Measurements from ENCODE around the gene ARHGEF39. TPM values are rescaled to one million over a fixed set of nuclear protein-coding genes. Genes with fewer than 3 reads are reported as not detected.

ARHGEF39 gene
- total RNA-seq, 1 experiment from 2014 or later: 31.4 TPM

DNA sequence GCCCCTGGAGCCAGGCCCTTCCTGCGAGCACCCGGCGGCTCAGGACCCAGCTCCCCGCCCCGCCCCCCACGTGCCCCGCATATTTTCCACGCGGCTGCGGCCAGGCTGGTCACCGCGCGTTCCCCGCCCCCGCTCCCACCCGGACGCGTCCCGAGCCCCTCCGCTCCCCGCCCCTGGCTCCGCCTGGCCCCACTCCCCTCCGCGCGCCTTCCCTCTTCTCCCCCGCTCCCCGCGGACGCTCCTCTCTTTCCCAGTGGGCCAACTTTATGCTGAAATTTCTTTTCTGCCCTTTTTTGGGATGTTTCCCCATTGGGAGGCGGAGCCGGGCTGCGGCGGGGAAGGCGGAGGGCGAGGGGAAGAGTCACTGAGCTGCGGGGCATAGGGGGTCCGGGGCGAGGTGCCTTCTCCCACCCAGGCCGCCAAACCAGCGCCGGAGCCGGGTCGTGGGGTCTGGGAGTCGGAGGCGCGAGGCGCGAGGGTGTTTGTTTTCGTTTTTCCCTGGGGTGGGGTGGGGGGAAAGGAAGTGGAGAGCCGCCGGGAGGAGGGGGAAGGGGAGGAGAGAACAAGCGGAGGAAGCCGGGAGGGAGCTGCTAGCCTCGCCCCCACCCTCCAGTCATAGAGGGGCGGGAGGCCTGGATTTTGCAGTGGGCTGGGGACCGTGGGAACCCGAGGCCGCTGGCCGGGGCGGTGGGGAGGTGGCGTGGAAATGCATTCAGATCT is 25.8 kb upstream of the ARHGEF39 start:
- peak; percentile 66 to 68 for DNase-seq
- peaks cover 8% of the 10 kb centered on the region for H3K4me1 Mint-ChIP-seq (ENCODE audit: low read depth, unreplicated experiment)
- POLR2A ChIA-PET: interaction anchor here (0.6 to 2.0 kb wide), 9 partner anchors 11 to 38 kb away, joined by 3 to 6 read pairs (median 5); partner anchors contain the start of genes ARHGEF39, CCDC107 and RMRP
- peaks cover 14% of the 10 kb centered on the region for H3K36me3 Mint-ChIP-seq (ENCODE audit: insufficient read depth, unreplicated experiment)
- Histone ChIP-seq H3K9me3 (no peaks in the 10 kb centered on the region), H3K4me3 (ENCODE audit: low read depth, low read length) (peak overlapping the region; percentile 60), H3K4me1 (peaks cover 27% of the 10 kb centered on the region), H3K27me3 (replicated peaks; ENCODE audit: control insufficient read depth, insufficient read depth, low read length) (no peaks in the 10 kb centered on the region), H3K36me3 (ENCODE audit: control insufficient read depth, insufficient read depth, low read length) (no peaks in the 10 kb centered on the region)
- peak overlapping the region; percentile 95 for H3K27ac Mint-ChIP-seq (ENCODE audit: unreplicated experiment)
- H3K9me3 Mint-ChIP-seq (ENCODE audit: unreplicated experiment): no peaks in the 10 kb centered on the region
- H3K4me3 Mint-ChIP-seq (ENCODE audit: unreplicated experiment): peak overlapping the region; percentile 80
- TF ChIP-seq, protein P1, sequence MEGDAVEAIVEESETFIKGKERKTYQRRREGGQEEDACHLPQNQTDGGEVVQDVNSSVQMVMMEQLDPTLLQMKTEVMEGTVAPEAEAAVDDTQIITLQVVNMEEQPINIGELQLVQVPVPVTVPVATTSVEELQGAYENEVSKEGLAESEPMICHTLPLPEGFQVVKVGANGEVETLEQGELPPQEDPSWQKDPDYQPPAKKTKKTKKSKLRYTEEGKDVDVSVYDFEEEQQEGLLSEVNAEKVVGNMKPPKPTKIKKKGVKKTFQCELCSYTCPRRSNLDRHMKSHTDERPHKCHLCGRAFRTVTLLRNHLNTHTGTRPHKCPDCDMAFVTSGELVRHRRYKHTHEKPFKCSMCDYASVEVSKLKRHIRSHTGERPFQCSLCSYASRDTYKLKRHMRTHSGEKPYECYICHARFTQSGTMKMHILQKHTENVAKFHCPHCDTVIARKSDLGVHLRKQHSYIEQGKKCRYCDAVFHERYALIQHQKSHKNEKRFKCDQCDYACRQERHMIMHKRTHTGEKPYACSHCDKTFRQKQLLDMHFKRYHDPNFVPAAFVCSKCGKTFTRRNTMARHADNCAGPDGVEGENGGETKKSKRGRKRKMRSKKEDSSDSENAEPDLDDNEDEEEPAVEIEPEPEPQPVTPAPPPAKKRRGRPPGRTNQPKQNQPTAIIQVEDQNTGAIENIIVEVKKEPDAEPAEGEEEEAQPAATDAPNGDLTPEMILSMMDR (IDR thresholded peaks at IDR 0.05; ENCODE audit: insufficient read depth in 1 of 2, low read depth in 1 of 2, low read length in 1 of 2, severe bottlenecking in 1 of 2, unreplicated experiment in 1 of 2): no peak
- intact Hi-C loops (cut with micrococcal nuclease; ENCODE audit: unreplicated experiment): loop anchor here (1.0 to 5.0 kb wide), 2 partner anchors 21 to 33 kb away; partner anchors contain the start of genes CCDC107 and RMRP
- H3K27me3 Mint-ChIP-seq (ENCODE audit: insufficient read depth, unreplicated experiment): no peaks in the 10 kb centered on the region
- TSS peak; percentile 30 for BruUV-seq (replicated peaks)
- CTCF ChIA-PET: interaction anchor here (0.6 to 3.0 kb wide), 4 partner anchors 21 to 45 kb away, joined by 4 to 19 read pairs (median 5); partner anchors contain the start of genes CCDC107 and RMRP

DNA sequence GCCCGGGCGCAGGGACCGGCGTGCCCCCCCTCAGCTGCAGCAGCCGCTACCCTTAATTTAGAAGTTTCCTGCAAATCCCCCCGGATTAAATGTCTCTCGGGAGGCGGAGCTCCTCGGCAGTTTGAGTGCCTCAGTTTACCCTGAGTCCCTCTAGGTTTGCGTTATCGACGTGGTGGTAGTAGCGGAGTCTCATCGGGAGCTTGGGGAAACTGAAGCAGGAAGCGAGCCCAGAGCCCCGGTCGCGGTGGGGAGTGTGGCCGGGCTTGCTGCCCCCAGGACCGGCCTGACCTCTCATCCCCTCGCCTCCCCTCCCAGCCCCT is 25.3 kb upstream of the ARHGEF39 start:
- ChIA-PET CTCF (interaction anchor here (0.6 to 3.0 kb wide), 4 partner anchors 20 to 44 kb away, joined by 4 to 19 read pairs (median 5); partner anchors contain the start of genes CCDC107 and RMRP), POLR2A (interaction anchor here (0.6 to 1.5 kb wide), 6 partner anchors 25 to 39 kb away, joined by 3 to 6 read pairs (median 4); partner anchors contain the start of gene ARHGEF39)
- Histone ChIP-seq H3K27me3 (replicated peaks; ENCODE audit: control insufficient read depth, insufficient read depth, low read length) (no peaks in the 10 kb centered on the region), H3K4me3 (ENCODE audit: low read depth, low read length) (peak overlapping the region; percentile 60), H3K36me3 (ENCODE audit: control insufficient read depth, insufficient read depth, low read length) (no peaks in the 10 kb centered on the region), H3K4me1 (peaks cover 25% of the 10 kb centered on the region), H3K9me3 (no peaks in the 10 kb centered on the region)
- intact Hi-C loops (cut with micrococcal nuclease; ENCODE audit: unreplicated experiment): loop anchor here (5.0 kb wide), 1 partner anchor 33 kb away; the partner anchor contains the start of genes CCDC107 and RMRP
- peaks cover 14% of the 10 kb centered on the region for H3K36me3 Mint-ChIP-seq (ENCODE audit: insufficient read depth, unreplicated experiment)
- BruUV-seq (replicated peaks): no TSS peak
- H3K9me3 Mint-ChIP-seq (ENCODE audit: unreplicated experiment): no peaks in the 10 kb centered on the region
- TF ChIP-seq, protein P1 (IDR thresholded peaks at IDR 0.05; ENCODE audit: insufficient read depth in 1 of 2, low read depth in 1 of 2, low read length in 1 of 2, severe bottlenecking in 1 of 2, unreplicated experiment in 1 of 2): no peak
- no peaks in the 10 kb centered on the region for H3K27me3 Mint-ChIP-seq (ENCODE audit: insufficient read depth, unreplicated experiment)
- peak overlapping the region; percentile 80 for H3K4me3 Mint-ChIP-seq (ENCODE audit: unreplicated experiment)
- DNase-seq: no peak
- peaks cover 8% of the 10 kb centered on the region for H3K4me1 Mint-ChIP-seq (ENCODE audit: low read depth, unreplicated experiment)
- peak overlapping the region; percentile 95 for H3K27ac Mint-ChIP-seq (ENCODE audit: unreplicated experiment)

DNA sequence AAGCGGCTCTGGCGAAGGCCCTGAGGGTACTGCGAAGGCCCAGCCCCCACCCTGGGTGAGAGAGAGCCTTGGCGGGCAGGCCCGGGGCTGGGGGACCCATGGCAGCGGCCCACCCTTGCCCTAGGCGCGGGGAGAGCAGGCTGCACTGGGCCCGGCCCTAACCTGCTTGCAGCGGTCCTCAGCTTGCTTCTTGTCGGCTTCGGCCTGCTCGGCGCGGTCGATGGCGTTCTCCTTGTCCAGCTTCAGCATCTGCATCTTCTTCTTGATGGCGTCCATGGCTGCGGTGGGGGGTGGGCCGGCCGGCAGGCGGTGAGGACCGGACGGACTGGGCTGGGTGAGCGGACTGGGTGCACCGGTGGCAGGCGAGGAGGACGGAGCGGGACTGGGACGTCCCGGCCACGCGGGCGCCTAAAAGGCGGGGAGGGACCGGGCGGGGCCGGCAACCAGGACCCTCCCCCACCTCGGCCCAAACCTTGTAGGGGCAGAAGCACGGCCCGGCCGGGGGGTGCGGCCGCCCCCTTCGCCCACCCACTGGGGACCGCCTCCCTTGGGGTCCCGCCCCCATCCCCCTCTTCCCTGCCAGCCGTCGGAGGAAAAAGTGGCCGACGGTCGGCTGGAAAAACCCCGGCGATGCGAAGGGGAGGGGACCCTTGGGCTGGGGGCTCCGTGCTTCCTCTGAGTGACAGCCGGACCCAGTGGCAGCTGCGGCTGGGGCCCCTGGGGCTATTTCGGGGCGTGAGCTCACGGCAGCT is 24.7 kb upstream of the ARHGEF39 start, which contains the start of gene TPM2:
TSS of gene TPM2 (minus strand) at position 384 of the 752 bp plus-strand sequence. CDS start at position 276, 108 bp downstream.
- peak within 1 kb of the TSS; percentile 80 for H3K4me3 Mint-ChIP-seq (ENCODE audit: unreplicated experiment)
- DNase-seq: no peak
- Histone ChIP-seq H3K27me3 (replicated peaks; ENCODE audit: control insufficient read depth, insufficient read depth, low read length) (no peaks in the 10 kb centered on the region), H3K9me3 (no peaks in the 10 kb centered on the region), H3K4me1 (peaks cover 25% of the 10 kb centered on the region), H3K36me3 (ENCODE audit: control insufficient read depth, insufficient read depth, low read length) (no peaks in the 10 kb centered on the region), H3K4me3 (ENCODE audit: low read depth, low read length) (peak within 1 kb of the TSS; percentile 60)
- no peaks in the 10 kb centered on the region for H3K27me3 Mint-ChIP-seq (ENCODE audit: insufficient read depth, unreplicated experiment)
- CTCF ChIA-PET: interaction anchor here (0.6 to 3.0 kb wide), 5 partner anchors 20 to 318 kb away, joined by 4 to 19 read pairs (median 4); partner anchors contain the start of genes CCDC107 and RMRP
- no peaks in the 10 kb centered on the region for H3K9me3 Mint-ChIP-seq (ENCODE audit: unreplicated experiment)
- H3K4me1 Mint-ChIP-seq (ENCODE audit: low read depth, unreplicated experiment): peaks cover 8% of the 10 kb centered on the region
- no TSS peak for BruUV-seq (replicated peaks)
- TF ChIP-seq, protein P1 (IDR thresholded peaks at IDR 0.05; ENCODE audit: insufficient read depth in 1 of 2, low read depth in 1 of 2, low read length in 1 of 2, severe bottlenecking in 1 of 2, unreplicated experiment in 1 of 2): no peak
- intact Hi-C loops (cut with micrococcal nuclease; ENCODE audit: unreplicated experiment): loop anchor here (5.0 kb wide), 1 partner anchor 32 kb away; the partner anchor contains the start of genes CCDC107 and RMRP
- peak within 1 kb of the TSS; percentile 95 for H3K27ac Mint-ChIP-seq (ENCODE audit: unreplicated experiment)
- POLR2A ChIA-PET: interaction anchor here (0.7 to 1.5 kb wide), 5 partner anchors 25 to 38 kb away, joined by 3 to 6 read pairs (median 5); partner anchors contain the start of gene ARHGEF39
- H3K36me3 Mint-ChIP-seq (ENCODE audit: insufficient read depth, unreplicated experiment): peaks cover 14% of the 10 kb centered on the region
